ENCODE results near the gene IGF1R. TPM values are rescaled to one million over a fixed set of nuclear protein-coding genes. Genes with fewer than 3 reads are reported as not detected.

Gene IGF1R
- total and polyA plus RNA-seq, 2 of the 13 experiments (the other 11 are each of a cell fraction or from before 2014, with no cell fraction given): 15.9 to 18.4 TPM

GRCh38 chr15:98812716-98813446 is 164.5 kb downstream of the IGF1R start (continued):
- TF ChIP-seq KDM1A (CRISPR knock-in tag; IDR thresholded peaks at IDR 0.05): peak; percentile 77; the same call in 1 of the 2 replicates
- no peak for TF ChIP-seq TOE1 (CRISPR knock-in tag; IDR thresholded peaks at IDR 0.05)
- TF ChIP-seq NCOA2 (CRISPR knock-in tag; IDR thresholded peaks at IDR 0.05): peak; percentile 88
- TF ChIP-seq HMGXB4 (CRISPR knock-in tag; IDR thresholded peaks at IDR 0.05; ENCODE audit: borderline replicate concordance in 1 of 2, low read depth in 1 of 2): no peak
- no peak for TF ChIP-seq ZNF30 (CRISPR knock-in tag; IDR thresholded peaks at IDR 0.05)
- TF ChIP-seq ZNF468 (CRISPR knock-in tag; IDR thresholded peaks at IDR 0.05): no peak
- peak in 1 of 2 experiments; percentile 83; a peak in 2 of 4 replicates for TF ChIP-seq EP300 (IDR thresholded peaks at IDR 0.05; ENCODE audit: low read depth in 2 of 2, low read length in 2 of 2)
- peak; percentile 85; the same call in 1 of the 2 replicates for TF ChIP-seq EP300 (CRISPR knock-in tag; IDR thresholded peaks at IDR 0.05; ENCODE audit: borderline replicate concordance)
- TF ChIP-seq ZNF503 (CRISPR knock-in tag; IDR thresholded peaks at IDR 0.05): peak; percentile 78
- no peak for TF ChIP-seq ZNF407 (CRISPR knock-in tag; IDR thresholded peaks at IDR 0.05; ENCODE audit: not compliant biosample characterization)
- TF ChIP-seq E2F5 (CRISPR knock-in tag; conservative IDR thresholded peaks at IDR 0.05): no peak
- no peak for TF ChIP-seq GTF3A (CRISPR knock-in tag; conservative IDR thresholded peaks at IDR 0.05)
- no peak for TF ChIP-seq NFE2 (CRISPR knock-in tag; IDR thresholded peaks at IDR 0.05)
- TF ChIP-seq POGZ (CRISPR knock-in tag; IDR thresholded peaks at IDR 0.05): peak; percentile 88
- no peak for TF ChIP-seq ZNF451 (CRISPR knock-in tag; IDR thresholded peaks at IDR 0.05)
